Stimulated activated naive CD8-positive, alpha-beta T cell treated with anti-CD3 and anti-CD28 coated beads, Interleukin-15, amount 100 ng/mL, for 72 hours (primary cell): ENCODE results near the gene FAT1.

Source experiments
- ATAC-seq: fragments of 150-1000 bp; cut with Tn5 transposase; 2 replicates; pipeline ENCODE4 v1.10.0; 2021; ENCODE audit warnings: mild to moderate bottlenecking, moderate library complexity
- DNase-seq, 2 donors: peaks; one replicate each; pipeline ENCODE4 v3.0.0; 2021 to 2022
- H3K27ac Mint-ChIP-seq, 2 donors: one replicate each; pipeline ENCODE4 v1.8.0; 2022; ENCODE audit warnings: mild to moderate bottlenecking in 2 of 2, mixed read lengths in 2 of 2, moderate library complexity in 2 of 2
- H3K27me3 Mint-ChIP-seq: one replicate; pipeline ENCODE4 v1.8.0; 2022; ENCODE audit warnings: mixed read lengths
- H3K4me1 Mint-ChIP-seq: one replicate; pipeline ENCODE4 v1.8.0; 2022; ENCODE audit warnings: mild to moderate bottlenecking, mixed read lengths
- H3K4me3 Mint-ChIP-seq, 2 donors: one replicate each; pipeline ENCODE4 v1.8.0; 2022; ENCODE audit warnings: mild to moderate bottlenecking in 2 of 2, mixed read lengths in 2 of 2, moderate library complexity in 1 of 2
- H3K9me3 Mint-ChIP-seq, 2 donors: one replicate each; pipeline ENCODE4 v1.8.0; 2022; ENCODE audit warnings: mixed read lengths in 2 of 2

Gene FAT1

DNA sequence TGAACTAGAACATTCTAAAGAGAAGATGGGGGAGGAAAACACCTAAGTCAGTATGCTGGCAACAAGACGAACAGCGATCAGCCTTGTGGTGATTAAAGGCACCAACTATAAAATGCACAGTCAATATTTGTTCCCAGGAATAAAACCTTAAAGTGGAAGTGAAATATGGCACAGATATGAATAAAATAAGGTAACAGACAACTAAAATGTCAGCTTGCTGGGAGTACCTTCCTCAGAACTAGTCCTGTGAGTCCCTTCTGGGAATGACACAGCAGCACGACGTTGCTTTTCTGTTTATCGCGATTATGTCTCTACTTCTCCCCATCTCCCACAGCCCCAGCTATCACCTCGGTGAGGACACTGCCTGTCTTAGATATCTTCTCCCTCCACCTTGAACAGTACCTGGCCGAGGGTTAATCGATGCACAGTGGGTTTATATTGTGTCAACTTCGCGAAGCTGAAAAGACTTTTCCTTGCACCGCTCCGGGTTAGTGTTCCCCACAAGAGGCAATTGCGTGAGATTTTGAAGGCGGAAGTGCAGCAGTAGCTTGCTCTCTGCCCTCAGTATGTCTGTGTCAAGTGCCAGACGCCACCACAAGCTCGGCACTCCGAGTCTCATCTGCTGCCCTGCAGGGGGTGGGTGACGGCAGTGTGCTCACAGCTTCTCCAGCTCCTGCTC is 185.7 kb downstream of the FAT1 start:
- Mint-ChIP-seq H3K9me3 (peaks cover 4 to 12% of the 10 kb centered on the region in 2 donors), H3K27ac (no peak overlapping the region), H3K4me1 (no peaks in the 10 kb centered on the region), H3K4me3 (no peak overlapping the region), H3K27me3 (no peaks in the 10 kb centered on the region)
- ATAC-seq (no peak), DNase-seq (no peak)
